ENCODE results near the gene IL6ST.

The IL6ST gene

GRCh38 chr5:55918087-55919035, 76.4 kb downstream of the IL6ST start:
- DNase-seq, result no peak

GRCh38 chr5:55917402-55918086, 77.2 kb downstream of the IL6ST start:
- DNase-seq, result no peak

GRCh38 chr5:55916986-55917385, 77.8 kb downstream of the IL6ST start:
- DNase-seq, result no peak

- DNase-seq, result no peak
Measured at GRCh38 chr5:55915783-55916182, 79.0 kb downstream of the IL6ST start.

GRCh38 chr5:55914971-55915370, 79.8 kb downstream of the IL6ST start:
- no peak for DNase-seq

GRCh38 chr5:55913466-55914413, 81.0 kb downstream of the IL6ST start:
- no peak for DNase-seq

- no peak for DNase-seq
Measured at GRCh38 chr5:55911784-55912653, 82.7 kb downstream of the IL6ST start.

- DNase-seq, result no peak
Measured at GRCh38 chr5:55908804-55909203, 86.0 kb downstream of the IL6ST start.

- DNase-seq, result no peak
Measured at GRCh38 chr5:55907927-55908326, 86.8 kb downstream of the IL6ST start.

- no peak for DNase-seq
Measured at GRCh38 chr5:55905251-55905650, 89.5 kb downstream of the IL6ST start.

- no peak for DNase-seq
Measured at GRCh38 chr5:55904152-55904551, 90.6 kb downstream of the IL6ST start.

GRCh38 chr5:55903121-55903701, 91.6 kb downstream of the IL6ST start:
- peak; percentile 62 for DNase-seq

GRCh38 chr5:55902696-55903095, 92.1 kb downstream of the IL6ST start:
- no peak for DNase-seq

- no peak for DNase-seq
Measured at GRCh38 chr5:55900776-55901175, 94.0 kb downstream of the IL6ST start.

- no peak for DNase-seq
Measured at GRCh38 chr5:55900068-55900467, 94.7 kb downstream of the IL6ST start.

- no peak for DNase-seq
Measured at GRCh38 chr5:55899344-55899743, 95.4 kb downstream of the IL6ST start.

GRCh38 chr5:55897905-55898304, 96.9 kb downstream of the IL6ST start:
- no peak for DNase-seq

GRCh38 chr5:55897206-55897894, 97.4 kb downstream of the IL6ST start:
- no peak for DNase-seq

GRCh38 chr5:55896663-55897062, 98.1 kb downstream of the IL6ST start:
- DNase-seq, result no peak

GRCh38 chr5:55896238-55896637, 98.5 kb downstream of the IL6ST start:
- DNase-seq, result no peak

- DNase-seq, result no peak
Measured at GRCh38 chr5:55895346-55895745, 99.4 kb downstream of the IL6ST start.

Measured in CD4-positive, alpha-beta T cell treated with Interleukin-17A for 4 hours (primary cell).